PC-3 (cell line): Measurements from ENCODE around the gene TSPEAR. TPM values are rescaled to one million over a fixed set of nuclear protein-coding genes. Genes with fewer than 3 reads are reported as not detected.

ENCODE experiments used
- ATAC-seq: fragments of 200-7000 bp; cut with Tn5 transposase; 2 replicates; pipeline ENCODE4 v1.9.1; 2020; ENCODE audit warnings: mild to moderate bottlenecking, moderate library complexity
- BruUV-seq: library from RNA; stranded (reverse); fragments of 400-500 nt; replicated peaks from 2 replicates; lab custom pipeline; 2021; lab: Mats Ljungman, UMichigan
- CTCF ChIA-PET: fragments of 300-600 bp; sonication (Branson Sonifier 250); formaldehyde crosslinking; loops from one replicate; lab custom pipeline; 2022; ENCODE audit warnings: antibody characterized with exemption; lab: Charles Lee
- POLR2A ChIA-PET: fragments of 300-600 bp; sonication (Branson Sonifier 250); formaldehyde crosslinking; loops from one replicate; lab custom pipeline; 2022; ENCODE audit warnings: antibody characterized with exemption; ENCODE audit not compliant: unreplicated experiment; lab: Charles Lee
- DNase-seq: peaks from one replicate; pipeline ENCODE4 v3.0.0-alpha.2; 2015
- H2AFZ ChIP-seq: fragments of 300-600 bp; sonication (generic); 2 replicates; pipeline ENCODE4 v1.6.0; 2016; ENCODE audit warnings: antibody characterized with exemption, low read length
- H3F3A ChIP-seq: fragments of 300-600 bp; sonication (generic); one replicate; pipeline ENCODE4 v1.6.0; 2017; ENCODE audit warnings: antibody characterized with exemption, low read length, control low read depth, mild to moderate bottlenecking; ENCODE audit not compliant: unreplicated experiment
- H3K27ac ChIP-seq: fragments of 300-600 bp; sonication (generic); 2 replicates; pipeline ENCODE4 v1.5.1; 2016; ENCODE audit warnings: mild to moderate bottlenecking, low read length
- H3K27me3 ChIP-seq: fragments of 300-600 bp; sonication (generic); 2 replicates; pipeline ENCODE4 v1.6.1; 2016; ENCODE audit warnings: low read length, mixed read lengths
- H3K36me3 ChIP-seq: fragments of 300-600 bp; sonication (generic); 2 replicates; pipeline ENCODE4 v1.6.1; 2016; ENCODE audit warnings: low read depth, mixed run types, low read length, mixed read lengths
- H3K4me1 ChIP-seq: fragments of 300-600 bp; sonication (generic); 2 replicates; pipeline ENCODE4 v1.5.1; 2016; ENCODE audit warnings: low read length; ENCODE audit not compliant: insufficient read depth
- H3K4me2 ChIP-seq: fragments of 300-600 bp; sonication (generic); 2 replicates; pipeline ENCODE4 v1.6.0; 2016; ENCODE audit warnings: low read length
- H3K4me3 ChIP-seq: fragments of 300-600 bp; sonication (generic); 2 replicates; pipeline ENCODE4 v1.5.1; 2016; ENCODE audit warnings: mild to moderate bottlenecking, low read length, mixed read lengths
- H3K79me2 ChIP-seq: fragments of 300-600 bp; sonication (generic); 2 replicates; pipeline ENCODE4 v1.6.1; 2017; ENCODE audit warnings: low read length, mixed read lengths
- H3K9ac ChIP-seq: fragments of 300-600 bp; sonication (generic); 2 replicates; pipeline ENCODE4 v1.6.0; 2016; ENCODE audit warnings: mild to moderate bottlenecking, low read length
- H3K9me2 ChIP-seq: fragments of 300-600 bp; sonication (generic); replicated peaks from 2 replicates; pipeline ENCODE4 v1.6.1; 2016; ENCODE audit warnings: mixed run types, low read length, mixed read lengths
- H3K9me3 ChIP-seq: fragments of 300-600 bp; sonication (generic); 2 replicates; pipeline ENCODE4 v1.6.1; 2016; ENCODE audit warnings: low read length, mixed read lengths
- H4K20me1 ChIP-seq: fragments of 300-600 bp; sonication (generic); 2 replicates; pipeline ENCODE4 v1.6.1; 2016; ENCODE audit warnings: low read length, mixed read lengths
- CTCF ChIP-seq: fragments of 300-600 bp; sonication (generic); conservative IDR thresholded peaks from 2 replicates; pipeline ENCODE4 v1.5.1; 2017; ENCODE audit warnings: antibody characterized with exemption, low read depth, mild to moderate bottlenecking, low read length
- EZH2 ChIP-seq: fragments of 300-600 bp; sonication (generic); IDR thresholded peaks from one replicate; pipeline ENCODE4 v1.6.1; 2017; ENCODE audit warnings: antibody characterized with exemption, mild to moderate bottlenecking, low read length; ENCODE audit not compliant: unreplicated experiment
- EZH2phosphoT487 ChIP-seq: fragments of 300-600 bp; sonication (generic); IDR thresholded peaks from 2 replicates; pipeline ENCODE4 v1.6.1; 2018; ENCODE audit warnings: mild to moderate bottlenecking, antibody characterized with exemption, low read length, borderline replicate concordance
- intact Hi-C: fragments of 100-400 bp; cut with micrococcal nuclease; formaldehyde crosslinking; loops from 2 replicates; pipeline ENCODE4 v1.9.0; 2023
- total RNA-seq: library from RNA; depleted of rRNA; stranded (reverse); fragments of >200 nt; gene quantifications from 2 replicates; pipeline ENCODE4 v1.2.3, GENCODE V29; 2014

The TSPEAR gene
- total RNA-seq, 1 experiment from 2014 or later = 2.1 TPM

- DNase-seq (no peak), ATAC-seq (no peak)
- Histone ChIP-seq H3K9ac (peak overlapping the region; percentile 4), H2AFZ (peak overlapping the region; percentile 12), H3F3A (no peaks in the 10 kb centered on the region), H3K9me2 (no peaks in the 10 kb centered on the region), H3K9me3 (no peaks in the 10 kb centered on the region), H3K4me2 (peak overlapping the region; percentile 61), H3K4me3 (peak overlapping the region; percentile 3; the same call in 1 of the 2 replicates), H3K27me3 (no peaks in the 10 kb centered on the region), H3K27ac (peak overlapping the region; percentile 78), H3K4me1 (peaks cover 41% of the 10 kb centered on the region), H3K79me2 (peaks cover 22% of the 10 kb centered on the region), H3K36me3 (no peaks in the 10 kb centered on the region), H4K20me1 (no peaks in the 10 kb centered on the region)
- CTCF ChIA-PET = interaction anchor here (1.0 to 1.3 kb wide), 3 partner anchors 10 to 376 kb away, joined by 3 to 5 read pairs (median 4); no protein-coding TSS in a partner anchor
- BruUV-seq = TSS peak; percentile 46
- no peak for TF ChIP-seq EZH2
- no peak for TF ChIP-seq CTCF
- no peak for TF ChIP-seq EZH2phosphoT487
- intact Hi-C loops = no loop called here
- POLR2A ChIA-PET = no interaction called here
Observed at GRCh38 chr21:44751799-44752636, 40.6 kb upstream of the TSPEAR start.

- H3K36me3 ChIP-seq = no peaks in the 10 kb centered on the region
- ATAC-seq = no peak
- TF ChIP-seq CTCF = no peak
- no peak for TF ChIP-seq EZH2phosphoT487
- TF ChIP-seq EZH2 = no peak
- CTCF ChIA-PET = no interaction called here
- no TSS peak for BruUV-seq
- peak overlapping the region; percentile 3; the same call in 1 of the 2 replicates for H3K4me3 ChIP-seq
- intact Hi-C loops = no loop called here
- H3F3A ChIP-seq = no peaks in the 10 kb centered on the region
- no peaks in the 10 kb centered on the region for H3K9me2 ChIP-seq
- H3K4me1 ChIP-seq = peaks cover 41% of the 10 kb centered on the region
- no peak for DNase-seq
- no peak overlapping the region for H2AFZ ChIP-seq
- no peaks in the 10 kb centered on the region for H4K20me1 ChIP-seq
- peak overlapping the region; percentile 61 for H3K4me2 ChIP-seq
- H3K79me2 ChIP-seq = peaks cover 22% of the 10 kb centered on the region
- no peaks in the 10 kb centered on the region for H3K27me3 ChIP-seq
- H3K9ac ChIP-seq = no peak overlapping the region
- H3K9me3 ChIP-seq = no peaks in the 10 kb centered on the region
- POLR2A ChIA-PET = no interaction called here
- no peak overlapping the region for H3K27ac ChIP-seq
Observed at GRCh38 chr21:44751186-44751798, 39.9 kb upstream of the TSPEAR start.
